GM12872 (cell line): ENCODE data around the gene IFNA16.
"Not testable (repeated sequence)": the region's sequence is repeated elsewhere in the genome, so short reads cannot be mapped to it uniquely, and the experiment has no call there.

Experiments used
- CTCF ChIP-seq: IDR thresholded peaks from 3 replicates; pipeline ENCODE4 v1.5.1; 2011; ENCODE audit warnings: low read depth, mild to moderate bottlenecking, low read length, moderate library complexity; ENCODE audit not compliant: insufficient read depth

Gene IFNA16

GRCh38 chr9:21207043-21207442 lies 10.1 kb downstream of the IFNA16 start, which contains the start of gene IFNA10:
Gene IFNA10, minus strand, starts transcription at chr9:21207143. Its CDS starts 46 bp downstream, at chr9:21207097.
- TF ChIP-seq CTCF, result not testable (repeated sequence)

- TF ChIP-seq CTCF, result no peak
Measured at GRCh38 chr9:21205204-21205603, 11.9 kb downstream of the IFNA16 start.

- TF ChIP-seq CTCF, result not testable (repeated sequence)
Measured at GRCh38 chr9:21202105-21202504, 15.0 kb downstream of the IFNA16 start, which contains the start of gene IFNA7. Gene IFNA7, minus strand, starts transcription at chr9:21202205. Its CDS starts 40 bp downstream, at chr9:21202165.

- TF ChIP-seq CTCF, result peak; percentile 68
Measured at GRCh38 chr9:21194867-21195776, 22.0 kb downstream of the IFNA16 start.

GRCh38 chr9:21187487-21187886 lies 29.6 kb downstream of the IFNA16 start, which contains the start of gene IFNA4:
Gene IFNA4, minus strand, starts transcription at chr9:21187587. Its CDS starts 56 bp downstream, at chr9:21187531.
- not testable (repeated sequence) for TF ChIP-seq CTCF

GRCh38 chr9:21182810-21183736 lies 34.0 kb downstream of the IFNA16 start:
- peak; percentile 70 for TF ChIP-seq CTCF

GRCh38 chr9:21174671-21175070 lies 42.4 kb downstream of the IFNA16 start:
- TF ChIP-seq CTCF, result no peak
